Measurements from ENCODE around the gene VSIG2.

VSIG2 gene

GRCh38 chr11:124763156-124763947, 11.3 kb upstream of the VSIG2 start:
- FAIRE-seq = no peak

GRCh38 chr11:124762624-124763155, 10.6 kb upstream of the VSIG2 start:
- no peak for FAIRE-seq

GRCh38 chr11:124762105-124762623, 10.1 kb upstream of the VSIG2 start, which contains the start of gene ESAM:
ESAM (minus strand) TSS chr11:124762290; CDS start chr11:124762154, 136 bp downstream.
- FAIRE-seq = no peak

- no peak for FAIRE-seq
Measured at GRCh38 chr11:124761301-124762104, 9.4 kb upstream of the VSIG2 start.

GRCh38 chr11:124760806-124761205, 8.8 kb upstream of the VSIG2 start:
- FAIRE-seq = no peak

- FAIRE-seq = no peak
Measured at GRCh38 chr11:124760205-124760652, 8.2 kb upstream of the VSIG2 start.

GRCh38 chr11:124759266-124760204, 7.5 kb upstream of the VSIG2 start:
- no peak for FAIRE-seq

- no peak for FAIRE-seq
Measured at GRCh38 chr11:124758355-124759265, 6.6 kb upstream of the VSIG2 start.

GRCh38 chr11:124757320-124757719, 5.3 kb upstream of the VSIG2 start:
- FAIRE-seq = no peak

- FAIRE-seq = no peak
Measured at GRCh38 chr11:124756753-124757227, 4.7 kb upstream of the VSIG2 start.

GRCh38 chr11:124756033-124756752, 4.1 kb upstream of the VSIG2 start:
- FAIRE-seq = no peak

GRCh38 chr11:124754710-124755109, 2.7 kb upstream of the VSIG2 start:
- FAIRE-seq = no peak

- FAIRE-seq = no peak
Measured at GRCh38 chr11:124754309-124754708, 2.3 kb upstream of the VSIG2 start.

GRCh38 chr11:124753624-124754023, 1.6 kb upstream of the VSIG2 start:
- no peak for FAIRE-seq

GRCh38 chr11:124753205-124753604, 1.1 kb upstream of the VSIG2 start:
- FAIRE-seq = no peak

GRCh38 chr11:124752471-124753102, 532 bp upstream of the VSIG2 start:
- FAIRE-seq = no peak

GRCh38 chr11:124751391-124751740, 689 bp downstream of the VSIG2 start:
- no peak for FAIRE-seq

GRCh38 chr11:124749912-124750311, 2.1 kb downstream of the VSIG2 start:
- no peak for FAIRE-seq

GRCh38 chr11:124748481-124749343, 3.3 kb downstream of the VSIG2 start:
- FAIRE-seq = no peak
